ENCODE results near the gene PCDHGA10. TPM values are rescaled to one million over a fixed set of nuclear protein-coding genes. Genes with fewer than 3 reads are reported as not detected.

Gene PCDHGA10
- total RNA-seq, 4 donors from 2014 or later: 2.3 to 6.2 (median 4.3) TPM

DNA sequence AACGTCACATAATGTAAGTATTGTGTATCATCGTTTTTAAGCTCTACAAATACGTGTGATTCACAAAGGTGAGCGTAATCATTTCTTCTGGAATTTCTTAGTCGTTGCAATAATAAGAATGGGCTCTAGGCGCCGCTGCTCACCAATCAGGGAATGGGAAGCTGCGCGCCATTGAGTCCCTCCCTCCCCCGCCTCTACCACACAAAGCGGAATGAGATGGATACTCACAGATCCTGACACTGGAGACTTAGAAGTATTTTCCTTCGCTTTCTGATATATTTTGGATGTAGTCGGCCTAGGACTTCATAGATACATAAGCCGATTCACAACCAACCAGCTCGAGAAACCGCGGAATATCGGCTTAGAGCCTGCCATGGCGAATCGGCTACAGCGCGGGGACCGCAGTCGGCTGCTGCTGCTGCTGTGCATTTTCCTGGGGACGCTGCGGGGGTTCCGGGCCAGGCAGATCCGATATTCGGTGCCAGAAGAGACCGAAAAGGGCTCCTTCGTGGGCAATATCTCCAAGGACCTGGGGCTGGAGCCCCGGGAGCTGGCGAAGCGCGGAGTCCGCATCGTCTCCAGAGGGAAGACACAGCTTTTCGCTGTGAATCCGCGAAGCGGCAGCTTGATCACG, 8.2 kb downstream of the PCDHGA10 start, which contains the start of gene PCDHGA11:
Gene PCDHGA11, plus strand, starts transcription at position 197 of the 634 bp plus-strand sequence. Its CDS starts 177 bp downstream, at position 374.
- peak; percentile 90 for DNase-seq (ENCODE audit: extremely low spot score)
- H3K4me3 ChIP-seq: peak within 1 kb of the TSS; percentile 24 to 47 (median 38)
- intact Hi-C loops (cut with DNase I): no loop called here

DNA sequence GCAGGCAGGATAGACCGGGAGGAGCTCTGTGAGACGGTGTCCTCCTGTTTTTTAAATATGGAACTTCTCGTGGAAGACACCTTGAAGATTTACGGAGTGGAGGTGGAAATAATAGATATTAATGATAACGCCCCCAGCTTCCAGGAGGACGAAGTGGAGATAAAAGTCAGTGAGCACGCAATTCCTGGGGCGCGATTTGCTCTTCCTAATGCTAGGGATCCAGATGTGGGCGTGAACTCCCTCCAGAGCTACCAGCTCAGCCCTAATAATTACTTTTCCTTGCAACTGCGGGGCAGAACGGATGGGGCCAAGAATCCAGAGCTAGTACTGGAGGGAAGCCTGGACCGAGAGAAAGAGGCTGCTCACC, 8.7 kb downstream of the PCDHGA10 start:
- intact Hi-C loops (cut with DNase I): no loop called here
- TF ChIP-seq POLR2A (IDR thresholded peaks at IDR 0.05; ENCODE audit: low read depth) (no peak), EP300 (IDR thresholded peaks at IDR 0.05) (no peak), POLR2AphosphoS5 (IDR thresholded peaks at IDR 0.05) (no peak)
- TF ChIP-seq, protein P1, sequence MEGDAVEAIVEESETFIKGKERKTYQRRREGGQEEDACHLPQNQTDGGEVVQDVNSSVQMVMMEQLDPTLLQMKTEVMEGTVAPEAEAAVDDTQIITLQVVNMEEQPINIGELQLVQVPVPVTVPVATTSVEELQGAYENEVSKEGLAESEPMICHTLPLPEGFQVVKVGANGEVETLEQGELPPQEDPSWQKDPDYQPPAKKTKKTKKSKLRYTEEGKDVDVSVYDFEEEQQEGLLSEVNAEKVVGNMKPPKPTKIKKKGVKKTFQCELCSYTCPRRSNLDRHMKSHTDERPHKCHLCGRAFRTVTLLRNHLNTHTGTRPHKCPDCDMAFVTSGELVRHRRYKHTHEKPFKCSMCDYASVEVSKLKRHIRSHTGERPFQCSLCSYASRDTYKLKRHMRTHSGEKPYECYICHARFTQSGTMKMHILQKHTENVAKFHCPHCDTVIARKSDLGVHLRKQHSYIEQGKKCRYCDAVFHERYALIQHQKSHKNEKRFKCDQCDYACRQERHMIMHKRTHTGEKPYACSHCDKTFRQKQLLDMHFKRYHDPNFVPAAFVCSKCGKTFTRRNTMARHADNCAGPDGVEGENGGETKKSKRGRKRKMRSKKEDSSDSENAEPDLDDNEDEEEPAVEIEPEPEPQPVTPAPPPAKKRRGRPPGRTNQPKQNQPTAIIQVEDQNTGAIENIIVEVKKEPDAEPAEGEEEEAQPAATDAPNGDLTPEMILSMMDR (IDR thresholded peaks at IDR 0.05): no peak
- H3K4me3 ChIP-seq: peak overlapping the region; percentile 24 to 47 (median 38)
- H3K36me3 ChIP-seq: peaks cover 4 to 14% (median 9%) of the 10 kb centered on the region in 4 donors
- H3K4me1 ChIP-seq: peaks cover 0 to 12% (median 5%) of the 10 kb centered on the region in 4 donors
- no peak overlapping the region for H3K27ac ChIP-seq (replicated peaks in 1 of 4)
- no peak for DNase-seq (ENCODE audit: extremely low spot score)
- peaks cover 33 to 100% (median 97%) of the 10 kb centered on the region in 4 donors for H3K9me3 ChIP-seq
- H3K27me3 ChIP-seq: no peaks in the 10 kb centered on the region
- 19% methylated on average over 13 of the region's 13 CpGs for WGBS

More for the DNA sequence above, 8.2 kb downstream of the PCDHGA10 start, which contains the start of gene PCDHGA11:
- TF ChIP-seq EP300 (IDR thresholded peaks at IDR 0.05) (no peak), POLR2A (IDR thresholded peaks at IDR 0.05; ENCODE audit: low read depth) (no peak), POLR2AphosphoS5 (IDR thresholded peaks at IDR 0.05) (no peak)
- TF ChIP-seq, protein P1 (IDR thresholded peaks at IDR 0.05): peak; percentile 24 to 35 (median 31)
- WGBS: 24% methylated on average over 33 of the region's 42 CpGs
- Histone ChIP-seq H3K36me3 (peaks cover 4 to 13% (median 7%) of the 10 kb centered on the region in 4 donors), H3K4me1 (peaks cover 0 to 12% (median 5%) of the 10 kb centered on the region in 4 donors), H3K9me3 (peaks cover 29 to 100% (median 97%) of the 10 kb centered on the region in 4 donors), H3K27ac (replicated peaks in 1 of 4) (no peak within 1 kb of the TSS), H3K27me3 (no peaks in the 10 kb centered on the region)

DNA sequence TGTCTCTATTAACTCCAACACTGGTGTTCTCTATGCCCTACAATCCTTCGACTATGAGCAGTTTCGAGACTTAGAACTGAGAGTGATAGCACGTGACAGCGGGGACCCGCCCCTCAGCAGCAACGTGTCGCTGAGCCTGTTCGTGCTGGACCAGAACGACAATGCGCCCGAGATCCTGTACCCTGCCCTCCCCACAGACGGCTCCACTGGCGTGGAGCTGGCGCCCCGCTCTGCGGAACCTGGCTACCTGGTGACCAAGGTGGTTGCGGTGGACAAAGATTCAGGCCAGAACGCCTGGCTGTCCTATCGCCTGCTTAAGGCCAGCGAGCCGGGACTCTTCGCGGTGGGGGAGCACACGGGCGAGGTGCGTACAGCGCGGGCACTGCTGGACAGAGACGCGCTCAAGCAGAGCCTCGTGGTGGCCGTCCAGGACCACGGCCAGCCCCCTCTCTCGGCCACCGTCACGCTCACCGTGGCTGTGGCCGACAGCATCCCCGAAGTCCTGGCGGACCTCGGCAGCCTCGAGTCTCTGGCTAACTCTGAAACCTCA, 10.0 kb downstream of the PCDHGA10 start:
- H3K36me3 ChIP-seq: peaks cover 4 to 23% (median 11%) of the 10 kb centered on the region in 4 donors
- no peak overlapping the region for H3K27ac ChIP-seq (replicated peaks in 1 of 4)
- TF ChIP-seq EP300 (IDR thresholded peaks at IDR 0.05): no peak
- TF ChIP-seq, protein P1 (IDR thresholded peaks at IDR 0.05): no peak
- no peak for TF ChIP-seq POLR2AphosphoS5 (IDR thresholded peaks at IDR 0.05)
- TF ChIP-seq POLR2A (IDR thresholded peaks at IDR 0.05; ENCODE audit: low read depth): no peak
- peaks cover 38 to 100% (median 100%) of the 10 kb centered on the region in 4 donors for H3K9me3 ChIP-seq
- no peak overlapping the region for H3K4me3 ChIP-seq
- peaks cover 0 to 12% (median 5%) of the 10 kb centered on the region in 4 donors for H3K4me1 ChIP-seq
- H3K27me3 ChIP-seq: no peaks in the 10 kb centered on the region
- DNase-seq (ENCODE audit: extremely low spot score): no peak
- 18% methylated on average over 12 of the region's 42 CpGs for WGBS
- intact Hi-C loops (cut with DNase I): no loop called here

DNA sequence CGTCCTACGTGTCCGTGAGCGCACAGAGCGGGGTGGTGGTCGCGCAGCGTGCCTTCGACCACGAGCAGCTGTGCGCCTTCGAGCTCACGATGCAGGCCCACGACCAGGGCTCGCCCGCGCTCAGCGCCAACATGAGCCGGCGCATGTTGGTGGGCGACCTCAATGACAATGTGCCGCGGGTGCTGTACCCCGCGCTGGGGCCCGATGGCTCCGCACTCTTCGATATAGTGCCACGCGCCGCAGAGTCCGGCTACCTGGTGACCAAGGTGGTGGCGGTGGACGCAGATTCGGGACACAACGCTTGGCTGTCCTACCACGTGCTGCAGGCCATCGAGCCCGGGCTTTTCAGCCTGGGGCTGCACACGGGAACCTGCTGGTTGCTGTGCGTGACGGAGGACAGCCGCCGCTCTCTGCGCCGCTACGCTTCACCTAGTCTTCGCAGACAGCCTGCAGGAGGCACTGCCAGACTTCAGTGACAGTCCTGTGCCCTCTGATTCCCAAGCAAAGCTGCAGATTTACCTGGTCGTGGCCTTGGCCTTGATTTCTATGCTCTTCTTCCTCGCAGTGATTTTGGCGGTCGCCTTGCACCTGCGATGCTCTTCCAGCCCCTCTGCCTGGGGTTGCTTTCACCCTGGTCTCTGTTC, 15.1 kb downstream of the PCDHGA10 start:
- Histone ChIP-seq H3K9me3 (peaks cover 38 to 100% (median 98%) of the 10 kb centered on the region in 4 donors), H3K27me3 (no peaks in the 10 kb centered on the region), H3K4me1 (no peaks in the 10 kb centered on the region), H3K36me3 (peaks cover 0 to 15% (median 6%) of the 10 kb centered on the region in 4 donors), H3K27ac (replicated peaks in 1 of 4) (no peak overlapping the region), H3K4me3 (no peak overlapping the region)
- TF ChIP-seq, protein P1 (IDR thresholded peaks at IDR 0.05): no peak
- TF ChIP-seq POLR2A (IDR thresholded peaks at IDR 0.05; ENCODE audit: low read depth) (no peak), POLR2AphosphoS5 (IDR thresholded peaks at IDR 0.05) (no peak), EP300 (IDR thresholded peaks at IDR 0.05) (no peak)
- intact Hi-C loops (cut with DNase I): no loop called here
- WGBS: 41% methylated on average over 48 of the region's 53 CpGs
- DNase-seq (ENCODE audit: extremely low spot score): no peak

All from esophagus muscularis mucosa (tissue), 4 donors.